ENCODE data around the gene KTI12.
A peak's percentile ranks its signal among the peaks of the same experiment; 100 is the strongest.
"Not testable (repeated sequence)": the region's sequence is repeated elsewhere in the genome, so short reads cannot be mapped to it uniquely, and the experiment has no call there.

DNA sequence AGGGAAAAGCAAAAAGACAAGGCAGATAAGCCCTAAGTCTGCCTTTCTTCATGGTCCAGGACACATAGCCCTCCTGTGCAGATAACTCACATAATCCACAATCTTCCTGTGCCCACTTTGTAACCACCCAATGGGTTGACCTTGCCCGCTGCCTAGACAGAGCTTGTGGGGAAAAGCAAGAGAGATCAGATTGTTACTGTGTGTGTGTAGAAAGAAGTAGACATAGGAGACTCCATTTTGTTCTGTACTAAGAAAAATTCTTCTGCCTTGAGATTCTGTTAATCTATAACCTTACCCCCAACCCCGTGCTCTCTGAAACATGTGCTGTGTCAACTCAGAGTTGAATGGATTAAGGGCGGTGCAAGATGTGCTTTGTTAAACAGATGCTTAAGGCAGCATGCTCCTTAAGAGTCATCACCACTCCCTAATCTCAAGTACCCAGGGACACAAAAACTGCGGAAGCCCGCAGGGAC, 27.5 kb downstream of the KTI12 start:
- TF ChIP-seq TP53 (CRISPR knock-in tag; IDR thresholded peaks at IDR 0.05) = peak; percentile 78; the same call in 1 of the 2 replicates
- TF ChIP-seq, protein P1, sequence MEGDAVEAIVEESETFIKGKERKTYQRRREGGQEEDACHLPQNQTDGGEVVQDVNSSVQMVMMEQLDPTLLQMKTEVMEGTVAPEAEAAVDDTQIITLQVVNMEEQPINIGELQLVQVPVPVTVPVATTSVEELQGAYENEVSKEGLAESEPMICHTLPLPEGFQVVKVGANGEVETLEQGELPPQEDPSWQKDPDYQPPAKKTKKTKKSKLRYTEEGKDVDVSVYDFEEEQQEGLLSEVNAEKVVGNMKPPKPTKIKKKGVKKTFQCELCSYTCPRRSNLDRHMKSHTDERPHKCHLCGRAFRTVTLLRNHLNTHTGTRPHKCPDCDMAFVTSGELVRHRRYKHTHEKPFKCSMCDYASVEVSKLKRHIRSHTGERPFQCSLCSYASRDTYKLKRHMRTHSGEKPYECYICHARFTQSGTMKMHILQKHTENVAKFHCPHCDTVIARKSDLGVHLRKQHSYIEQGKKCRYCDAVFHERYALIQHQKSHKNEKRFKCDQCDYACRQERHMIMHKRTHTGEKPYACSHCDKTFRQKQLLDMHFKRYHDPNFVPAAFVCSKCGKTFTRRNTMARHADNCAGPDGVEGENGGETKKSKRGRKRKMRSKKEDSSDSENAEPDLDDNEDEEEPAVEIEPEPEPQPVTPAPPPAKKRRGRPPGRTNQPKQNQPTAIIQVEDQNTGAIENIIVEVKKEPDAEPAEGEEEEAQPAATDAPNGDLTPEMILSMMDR (IDR thresholded peaks at IDR 0.05) = not testable (repeated sequence)
- not testable (repeated sequence) for TF ChIP-seq CEBPB (IDR thresholded peaks at IDR 0.05); POLR2A (IDR thresholded peaks at IDR 0.05; ENCODE audit: low read length); CBX8 (IDR thresholded peaks at IDR 0.05); SREBF2 (IDR thresholded peaks at IDR 0.05); SMC3 (IDR thresholded peaks at IDR 0.05); RNF2 (IDR thresholded peaks at IDR 0.05; ENCODE audit: borderline replicate concordance, low read depth)
- TF ChIP-seq, protein P2, sequence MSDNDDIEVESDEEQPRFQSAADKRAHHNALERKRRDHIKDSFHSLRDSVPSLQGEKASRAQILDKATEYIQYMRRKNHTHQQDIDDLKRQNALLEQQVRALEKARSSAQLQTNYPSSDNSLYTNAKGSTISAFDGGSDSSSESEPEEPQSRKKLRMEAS (IDR thresholded peaks at IDR 0.05) = peak; percentile 54
- peak; percentile 99 for TF ChIP-seq EHF (CRISPR knock-in tag; IDR thresholded peaks at IDR 0.05)
- TF ChIP-seq HEYL (CRISPR knock-in tag; IDR thresholded peaks at IDR 0.05) = peak; percentile 96

Measured in A549 (cell line).